LNCAP (cell line): ENCODE measurements around the gene GCKR.

ENCODE experiments used
- TF ChIP-seq, protein P1 (sequence below): fragments of 450-650 bp; IDR thresholded peaks from 2 replicates; pipeline ENCODE4 v1.5.1; 2017; ENCODE audit warnings: mild to moderate bottlenecking

Gene GCKR

GRCh38 chr2:27518113-27518781 is 21.6 kb downstream of the GCKR start:
- TF ChIP-seq, protein P1, sequence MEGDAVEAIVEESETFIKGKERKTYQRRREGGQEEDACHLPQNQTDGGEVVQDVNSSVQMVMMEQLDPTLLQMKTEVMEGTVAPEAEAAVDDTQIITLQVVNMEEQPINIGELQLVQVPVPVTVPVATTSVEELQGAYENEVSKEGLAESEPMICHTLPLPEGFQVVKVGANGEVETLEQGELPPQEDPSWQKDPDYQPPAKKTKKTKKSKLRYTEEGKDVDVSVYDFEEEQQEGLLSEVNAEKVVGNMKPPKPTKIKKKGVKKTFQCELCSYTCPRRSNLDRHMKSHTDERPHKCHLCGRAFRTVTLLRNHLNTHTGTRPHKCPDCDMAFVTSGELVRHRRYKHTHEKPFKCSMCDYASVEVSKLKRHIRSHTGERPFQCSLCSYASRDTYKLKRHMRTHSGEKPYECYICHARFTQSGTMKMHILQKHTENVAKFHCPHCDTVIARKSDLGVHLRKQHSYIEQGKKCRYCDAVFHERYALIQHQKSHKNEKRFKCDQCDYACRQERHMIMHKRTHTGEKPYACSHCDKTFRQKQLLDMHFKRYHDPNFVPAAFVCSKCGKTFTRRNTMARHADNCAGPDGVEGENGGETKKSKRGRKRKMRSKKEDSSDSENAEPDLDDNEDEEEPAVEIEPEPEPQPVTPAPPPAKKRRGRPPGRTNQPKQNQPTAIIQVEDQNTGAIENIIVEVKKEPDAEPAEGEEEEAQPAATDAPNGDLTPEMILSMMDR: no peak

DNA sequence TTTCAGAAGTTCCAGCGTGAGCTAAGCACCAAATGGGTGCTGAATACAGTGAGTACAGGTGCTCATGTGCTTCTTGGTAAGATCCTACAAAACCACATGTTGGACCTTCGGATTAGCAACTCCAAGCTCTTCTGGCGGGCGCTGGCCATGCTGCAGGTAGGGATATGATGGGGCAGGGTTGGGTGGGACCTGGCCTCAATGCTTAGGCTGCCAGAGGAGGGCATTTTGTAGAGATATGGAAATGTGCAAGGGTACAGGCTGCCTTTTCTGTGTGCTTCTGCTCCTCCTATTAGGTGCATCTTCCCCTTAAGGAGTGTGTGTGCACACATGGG is 22.1 kb downstream of the GCKR start:
- TF ChIP-seq, protein P1: no peak

- TF ChIP-seq, protein P1: no peak
Measured at GRCh38 chr2:27520316-27520715, 23.7 kb downstream of the GCKR start.

DNA sequence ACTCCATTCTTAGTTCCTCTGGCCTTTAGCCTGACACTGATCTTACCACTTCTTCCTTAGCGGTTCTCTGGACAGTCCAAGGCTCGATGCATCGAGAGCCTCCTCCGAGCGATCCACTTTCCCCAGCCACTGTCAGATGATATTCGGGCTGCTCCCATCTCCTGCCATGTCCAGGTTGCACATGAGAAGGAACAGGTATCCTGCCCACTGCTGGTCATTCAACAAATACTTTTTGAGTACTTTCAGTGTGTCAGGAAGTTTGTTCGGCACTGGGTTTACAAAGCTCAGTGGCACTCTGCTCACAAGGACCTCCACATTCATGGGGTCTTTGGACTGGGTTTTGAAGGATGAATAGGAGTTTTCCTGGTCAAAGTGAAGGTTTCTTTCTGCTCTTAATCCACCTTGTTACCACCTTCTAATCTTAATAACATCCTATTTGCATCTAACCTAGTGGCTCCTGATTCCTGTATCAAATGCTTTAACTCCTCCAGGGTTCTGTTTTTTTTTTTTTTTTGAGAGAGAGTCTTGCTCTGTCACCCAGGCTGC is 25.8 kb downstream of the GCKR start:
- TF ChIP-seq, protein P1: no peak

GRCh38 chr2:27527182-27527581 is 30.5 kb downstream of the GCKR start:
- TF ChIP-seq, protein P1: no peak

DNA sequence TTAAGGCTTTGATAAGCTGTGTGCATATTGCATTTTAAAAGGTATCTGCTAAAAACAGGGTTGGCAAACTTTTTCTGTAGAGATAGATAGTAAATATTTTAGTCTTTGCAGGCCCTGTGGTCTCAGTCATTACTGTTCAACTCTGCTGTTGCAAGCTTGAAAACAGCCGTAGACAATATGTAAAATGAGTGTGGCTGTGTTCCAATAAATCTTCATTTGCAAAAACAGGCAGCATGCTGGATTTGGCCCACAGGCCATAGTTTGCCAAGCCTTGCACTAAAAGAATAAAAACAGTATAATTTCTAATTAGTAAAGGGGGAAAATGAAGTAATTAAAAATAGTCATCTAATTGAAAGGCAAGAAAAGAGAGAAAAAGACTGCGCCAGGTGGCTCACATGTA is 35.3 kb downstream of the GCKR start:
- TF ChIP-seq, protein P1: no peak

GRCh38 chr2:27537287-27537686 is 40.6 kb downstream of the GCKR start:
- TF ChIP-seq, protein P1: no peak
